ENCODE data around the gene MAP6D1.
"Not testable (repeated sequence)": the region's sequence is repeated elsewhere in the genome, so short reads cannot be mapped to it uniquely, and the experiment has no call there.

Gene MAP6D1

DNA sequence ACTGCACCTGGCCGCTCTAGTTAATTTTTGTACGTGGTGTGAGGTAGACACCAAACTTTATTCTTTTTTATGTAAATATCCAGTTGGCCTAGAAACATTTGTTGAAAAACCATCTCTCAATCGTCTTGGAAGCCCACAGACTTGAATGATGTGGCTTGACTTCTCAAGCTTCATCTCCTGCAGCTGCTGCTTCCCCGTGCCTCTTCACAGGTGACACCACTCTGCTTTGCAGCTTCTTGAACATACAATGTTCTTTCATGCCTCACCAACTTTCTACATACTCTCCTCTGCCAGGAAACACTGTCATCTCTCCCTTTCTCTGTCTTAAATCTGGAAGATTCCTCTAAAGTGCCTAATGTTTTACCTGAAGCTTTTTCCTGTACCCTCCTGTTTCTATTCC, 35.6 kb downstream of the MAP6D1 start:
- TF ChIP-seq, protein P1, sequence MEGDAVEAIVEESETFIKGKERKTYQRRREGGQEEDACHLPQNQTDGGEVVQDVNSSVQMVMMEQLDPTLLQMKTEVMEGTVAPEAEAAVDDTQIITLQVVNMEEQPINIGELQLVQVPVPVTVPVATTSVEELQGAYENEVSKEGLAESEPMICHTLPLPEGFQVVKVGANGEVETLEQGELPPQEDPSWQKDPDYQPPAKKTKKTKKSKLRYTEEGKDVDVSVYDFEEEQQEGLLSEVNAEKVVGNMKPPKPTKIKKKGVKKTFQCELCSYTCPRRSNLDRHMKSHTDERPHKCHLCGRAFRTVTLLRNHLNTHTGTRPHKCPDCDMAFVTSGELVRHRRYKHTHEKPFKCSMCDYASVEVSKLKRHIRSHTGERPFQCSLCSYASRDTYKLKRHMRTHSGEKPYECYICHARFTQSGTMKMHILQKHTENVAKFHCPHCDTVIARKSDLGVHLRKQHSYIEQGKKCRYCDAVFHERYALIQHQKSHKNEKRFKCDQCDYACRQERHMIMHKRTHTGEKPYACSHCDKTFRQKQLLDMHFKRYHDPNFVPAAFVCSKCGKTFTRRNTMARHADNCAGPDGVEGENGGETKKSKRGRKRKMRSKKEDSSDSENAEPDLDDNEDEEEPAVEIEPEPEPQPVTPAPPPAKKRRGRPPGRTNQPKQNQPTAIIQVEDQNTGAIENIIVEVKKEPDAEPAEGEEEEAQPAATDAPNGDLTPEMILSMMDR (IDR thresholded peaks at IDR 0.05; ENCODE audit: low read length) = no peak
- TF ChIP-seq EZH2phosphoT487 (IDR thresholded peaks at IDR 0.05; ENCODE audit: low read length) (no peak), EZH2 (optimal IDR thresholded peaks at IDR 0.05; ENCODE audit: low read depth, low read length) (no peak)
- Histone ChIP-seq H3K9me3 (replicated peaks; ENCODE audit: insufficient read depth, low read length) (no peaks in the 10 kb centered on the region), H3K4me2 (ENCODE audit: low read depth, low read length) (no peak overlapping the region), H3F3A (ENCODE audit: insufficient read depth, low read length) (no peaks in the 10 kb centered on the region), H4K20me1 (ENCODE audit: insufficient read depth, low read length) (no peaks in the 10 kb centered on the region), H3K27ac (ENCODE audit: low read length) (no peak overlapping the region), H3K4me3 (ENCODE audit: low read length) (no peak overlapping the region), H3K36me3 (replicated peaks; ENCODE audit: insufficient read depth, low read length) (peaks cover 27% of the 10 kb centered on the region), H3K27me3 (replicated peaks; ENCODE audit: insufficient read depth, low read length) (no peaks in the 10 kb centered on the region), H3K79me2 (ENCODE audit: low read length) (peaks cover 19% of the 10 kb centered on the region), H3K4me1 (ENCODE audit: low read length) (no peaks in the 10 kb centered on the region), H3K9me2 (replicated peaks; ENCODE audit: insufficient read depth, low read length) (no peaks in the 10 kb centered on the region), H3K9ac (ENCODE audit: low read length) (no peak overlapping the region), H2AFZ (ENCODE audit: low read length) (no peak overlapping the region)
- no peak for DNase-seq

DNA sequence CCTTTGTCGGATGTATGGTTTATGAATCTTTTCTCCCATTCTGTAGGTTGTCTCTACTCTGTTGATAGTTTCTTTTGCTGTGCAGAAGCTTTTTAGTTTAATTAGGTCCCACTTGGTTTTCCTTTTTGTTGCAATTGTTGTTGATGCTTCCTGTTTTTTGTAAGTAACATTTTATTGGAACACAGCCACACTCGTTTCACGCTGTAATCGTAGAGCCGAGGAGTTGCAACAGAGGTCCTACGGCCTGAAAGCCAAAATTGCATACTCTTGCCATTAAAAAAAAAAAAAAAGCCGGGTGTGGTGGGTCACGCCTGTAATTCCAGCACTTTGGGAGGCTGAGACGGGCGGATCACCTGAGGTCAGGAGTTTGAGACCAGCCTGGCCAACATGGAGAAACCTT, 40.9 kb downstream of the MAP6D1 start:
- H3K9ac ChIP-seq (ENCODE audit: low read length); H3K27me3 ChIP-seq (replicated peaks; ENCODE audit: insufficient read depth, low read length); H3K4me1 ChIP-seq (ENCODE audit: low read length); H3K4me2 ChIP-seq (ENCODE audit: low read depth, low read length); H3K9me3 ChIP-seq (replicated peaks; ENCODE audit: insufficient read depth, low read length); H3K4me3 ChIP-seq (ENCODE audit: low read length); DNase-seq; H2AFZ ChIP-seq (ENCODE audit: low read length); H4K20me1 ChIP-seq (ENCODE audit: insufficient read depth, low read length); H3K9me2 ChIP-seq (replicated peaks; ENCODE audit: insufficient read depth, low read length); H3F3A ChIP-seq (ENCODE audit: insufficient read depth, low read length); H3K27ac ChIP-seq (ENCODE audit: low read length): not testable (repeated sequence)
- Histone ChIP-seq H3K79me2 (ENCODE audit: low read length) (peaks cover 31% of the 10 kb centered on the region), H3K36me3 (replicated peaks; ENCODE audit: insufficient read depth, low read length) (peaks cover 23% of the 10 kb centered on the region)

DNA sequence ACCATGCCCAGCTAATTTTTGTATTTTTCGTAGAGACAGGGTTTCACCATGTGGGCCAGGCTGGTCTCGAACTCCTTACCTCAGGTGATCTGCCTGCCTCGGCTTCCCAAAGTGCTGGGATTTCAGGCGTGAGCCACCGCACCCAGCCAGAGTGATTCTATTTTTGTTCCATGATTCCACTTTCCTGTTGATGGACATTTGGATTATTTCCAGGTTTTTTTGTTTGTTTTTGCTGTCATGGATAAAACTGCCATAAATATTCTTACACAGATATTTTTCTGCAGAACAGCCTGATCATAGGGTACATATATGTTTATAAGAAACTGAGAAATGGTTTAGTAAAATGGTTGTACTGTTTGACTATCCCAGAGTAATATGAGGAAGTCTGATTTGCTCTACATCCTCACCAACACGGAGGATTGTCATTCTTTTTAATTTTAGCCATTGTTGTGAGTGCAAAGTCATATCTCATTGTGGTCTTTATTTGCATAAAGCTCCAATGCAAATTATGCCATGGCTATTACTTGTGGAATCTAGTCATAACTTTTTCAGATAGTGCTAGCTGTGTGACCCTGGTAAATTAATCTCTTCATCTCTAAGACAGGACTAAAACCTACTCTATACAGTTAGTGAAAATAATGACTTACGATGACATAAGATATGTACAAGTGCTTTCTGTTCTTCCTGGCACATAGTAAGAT, 42.7 kb downstream of the MAP6D1 start:
- H3K9ac ChIP-seq (ENCODE audit: low read length) = no peak overlapping the region
- peaks cover 26% of the 10 kb centered on the region for H3K79me2 ChIP-seq (ENCODE audit: low read length)
- no peaks in the 10 kb centered on the region for H3K9me3 ChIP-seq (replicated peaks; ENCODE audit: insufficient read depth, low read length)
- no peaks in the 10 kb centered on the region for H3K4me1 ChIP-seq (ENCODE audit: low read length)
- no peak overlapping the region for H3K4me2 ChIP-seq (ENCODE audit: low read depth, low read length)
- H3K36me3 ChIP-seq (replicated peaks; ENCODE audit: insufficient read depth, low read length) = peaks cover 21% of the 10 kb centered on the region
- TF ChIP-seq EZH2 (optimal IDR thresholded peaks at IDR 0.05; ENCODE audit: low read depth, low read length) (no peak), EZH2phosphoT487 (IDR thresholded peaks at IDR 0.05; ENCODE audit: low read length) (no peak)
- TF ChIP-seq, protein P1 (IDR thresholded peaks at IDR 0.05; ENCODE audit: low read length) = no peak
- DNase-seq = no peak
- no peaks in the 10 kb centered on the region for H3K27me3 ChIP-seq (replicated peaks; ENCODE audit: insufficient read depth, low read length)
- H4K20me1 ChIP-seq (ENCODE audit: insufficient read depth, low read length) = no peaks in the 10 kb centered on the region
- no peaks in the 10 kb centered on the region for H3K9me2 ChIP-seq (replicated peaks; ENCODE audit: insufficient read depth, low read length)
- H2AFZ ChIP-seq (ENCODE audit: low read length) = no peak overlapping the region
- H3K27ac ChIP-seq (ENCODE audit: low read length) = no peak overlapping the region
- H3F3A ChIP-seq (ENCODE audit: insufficient read depth, low read length) = no peaks in the 10 kb centered on the region
- no peak overlapping the region for H3K4me3 ChIP-seq (ENCODE audit: low read length)

DNA sequence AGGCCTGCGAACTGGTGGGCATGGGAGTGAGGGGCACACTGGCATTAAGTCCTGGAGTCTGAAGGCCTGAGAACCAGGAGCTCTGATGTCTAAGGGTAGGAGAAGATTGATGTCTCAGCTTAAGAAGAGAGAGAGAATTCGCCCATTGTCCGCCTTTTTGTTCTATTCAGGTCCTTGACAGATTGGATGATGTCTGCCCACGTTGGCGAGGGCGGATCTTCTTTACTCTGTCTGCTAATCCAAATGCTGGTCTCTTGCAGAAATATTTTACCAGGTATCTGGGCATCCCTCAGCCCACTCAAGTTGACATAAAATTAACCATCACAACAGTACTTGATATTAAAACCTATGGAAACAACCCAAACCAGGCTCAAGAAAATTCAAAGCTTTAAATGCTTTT, 44.1 kb downstream of the MAP6D1 start:
- no peaks in the 10 kb centered on the region for H3K27me3 ChIP-seq (replicated peaks; ENCODE audit: insufficient read depth, low read length)
- H4K20me1 ChIP-seq (ENCODE audit: insufficient read depth, low read length) = no peaks in the 10 kb centered on the region
- H3K4me2 ChIP-seq (ENCODE audit: low read depth, low read length) = no peak overlapping the region
- H3K27ac ChIP-seq (ENCODE audit: low read length) = no peak overlapping the region
- no peaks in the 10 kb centered on the region for H3K9me2 ChIP-seq (replicated peaks; ENCODE audit: insufficient read depth, low read length)
- no peak overlapping the region for H3K4me3 ChIP-seq (ENCODE audit: low read length)
- H3K36me3 ChIP-seq (replicated peaks; ENCODE audit: insufficient read depth, low read length) = peaks cover 24% of the 10 kb centered on the region
- no peak for TF ChIP-seq EZH2phosphoT487 (IDR thresholded peaks at IDR 0.05; ENCODE audit: low read length)
- TF ChIP-seq EZH2 (optimal IDR thresholded peaks at IDR 0.05; ENCODE audit: low read depth, low read length) = no peak
- TF ChIP-seq, protein P1 (IDR thresholded peaks at IDR 0.05; ENCODE audit: low read length) = no peak
- H3K4me1 ChIP-seq (ENCODE audit: low read length) = no peaks in the 10 kb centered on the region
- no peak for DNase-seq
- H3K79me2 ChIP-seq (ENCODE audit: low read length) = peaks cover 26% of the 10 kb centered on the region
- no peaks in the 10 kb centered on the region for H3F3A ChIP-seq (ENCODE audit: insufficient read depth, low read length)
- H3K9me3 ChIP-seq (replicated peaks; ENCODE audit: insufficient read depth, low read length) = no peaks in the 10 kb centered on the region
- H2AFZ ChIP-seq (ENCODE audit: low read length) = no peak overlapping the region
- H3K9ac ChIP-seq (ENCODE audit: low read length) = no peak overlapping the region
